GM12878 (cell line): ENCODE measurements around the gene MEGF6.

Source experiments
- ATF2 ChIP-seq: IDR thresholded peaks from 2 replicates; pipeline ENCODE4 v1.6.1; 2012; ENCODE audit warnings: low read length, inconsistent platforms
- CHD4 ChIP-seq: fragments of 200-600 bp; sonication (generic); IDR thresholded peaks from 2 replicates; pipeline ENCODE4 v1.6.1; 2016; ENCODE audit warnings: mild to moderate bottlenecking
- CTCF ChIP-seq, 3 experiments: IDR thresholded peaks in 2 of 3; conservative IDR thresholded peaks in 1 of 3; 2 replicates each; pipeline ENCODE4 v1.5.1; 2011; ENCODE audit warnings: low read depth in 3 of 3, low read length in 3 of 3, mild to moderate bottlenecking in 3 of 3, control low read depth in 2 of 3, moderate library complexity in 2 of 3, inconsistent platforms in 1 of 3, mixed read lengths in 1 of 3; ENCODE audit not compliant: control insufficient read depth in 2 of 3, insufficient read depth in 1 of 3; ENCODE audit errors: extremely low read depth in 1 of 3
- EED ChIP-seq: sonication (generic); IDR thresholded peaks from 2 replicates; pipeline ENCODE4 v1.6.1; 2016; ENCODE audit warnings: antibody characterized with exemption, low read depth
- EP300 ChIP-seq, 2 experiments: fragments of 150-350 bp in 1 of 2; IDR thresholded peaks; 2 replicates each; pipeline ENCODE4 v1.6.1; 2011 to 2012; ENCODE audit warnings: low read depth in 2 of 2, low read length in 2 of 2, borderline replicate concordance in 1 of 2, improper control_type of control experiment in 1 of 2, inconsistent platforms in 1 of 2; ENCODE audit not compliant: control insufficient read depth in 1 of 2
- JUNB ChIP-seq: IDR thresholded peaks from 2 replicates; pipeline ENCODE4 v1.6.1; 2016; ENCODE audit warnings: antibody characterized with exemption, mild to moderate bottlenecking
- MAX ChIP-seq: IDR thresholded peaks from 2 replicates; pipeline ENCODE4 v1.6.1; 2012; ENCODE audit warnings: low read depth, low read length, improper control_type of control experiment
- NR2C2 ChIP-seq: IDR thresholded peaks from 2 replicates; pipeline ENCODE4 v1.6.1; 2011; ENCODE audit warnings: borderline replicate concordance, low read depth; ENCODE audit not compliant: control insufficient read depth, insufficient read length
- NR2F1 ChIP-seq: fragments of 450-650 bp; conservative IDR thresholded peaks from 2 replicates; pipeline ENCODE4 v1.6.1; 2017; ENCODE audit warnings: mild to moderate bottlenecking
- POLR2A ChIP-seq: IDR thresholded peaks from 2 replicates; pipeline ENCODE4 v1.6.1; 2011; ENCODE audit warnings: low read depth, mild to moderate bottlenecking, low read length
- SP1 ChIP-seq: IDR thresholded peaks from one replicate; pipeline ENCODE4 v1.6.1; 2011; ENCODE audit warnings: low read depth, low read length
- TBL1XR1 ChIP-seq: IDR thresholded peaks from 2 replicates; pipeline ENCODE4 v1.6.1; 2012; ENCODE audit warnings: low read depth, low read length, improper control_type of control experiment
- YY1 ChIP-seq: IDR thresholded peaks from 2 replicates; pipeline ENCODE4 v1.6.1; 2011; ENCODE audit warnings: low read depth, mild to moderate bottlenecking, low read length
- ZNF274 ChIP-seq: IDR thresholded peaks from one replicate; pipeline ENCODE4 v1.8.0; 2011; ENCODE audit not compliant: insufficient read length, insufficient read depth

GRCh38 chr1:3577711-3578432 is 33.4 kb downstream of the MEGF6 start:
- TF ChIP-seq NR2C2 (no peak), JUNB (no peak), NR2F1 (no peak), EED (no peak), SP1 (no peak), CTCF (IDR thresholded peaks at IDR 0.05 in 2 of 3, conservative IDR thresholded peaks at IDR 0.05 in 1 of 3; ENCODE audit: control insufficient read depth in 2 of 3, extremely low read depth in 1 of 3, insufficient read depth in 1 of 3, low read depth in 3 of 3, low read length in 3 of 3) (no peak), POLR2A (no peak), MAX (no peak), ZNF274 (no peak), TBL1XR1 (no peak), ATF2 (no peak), YY1 (no peak), CHD4 (no peak), EP300 (IDR thresholded peaks at IDR 0.05; ENCODE audit: borderline replicate concordance in 1 of 2, control insufficient read depth in 1 of 2, low read depth in 2 of 2, low read length in 2 of 2) (no peak)
